SIG-M5 (cell line): ENCODE results near the gene MYT1.

Experiments
- DNase-seq: peaks from one replicate; lab custom pipeline; 2025; lab: John Stamatoyannopoulos, UW

MYT1 gene

DNA sequence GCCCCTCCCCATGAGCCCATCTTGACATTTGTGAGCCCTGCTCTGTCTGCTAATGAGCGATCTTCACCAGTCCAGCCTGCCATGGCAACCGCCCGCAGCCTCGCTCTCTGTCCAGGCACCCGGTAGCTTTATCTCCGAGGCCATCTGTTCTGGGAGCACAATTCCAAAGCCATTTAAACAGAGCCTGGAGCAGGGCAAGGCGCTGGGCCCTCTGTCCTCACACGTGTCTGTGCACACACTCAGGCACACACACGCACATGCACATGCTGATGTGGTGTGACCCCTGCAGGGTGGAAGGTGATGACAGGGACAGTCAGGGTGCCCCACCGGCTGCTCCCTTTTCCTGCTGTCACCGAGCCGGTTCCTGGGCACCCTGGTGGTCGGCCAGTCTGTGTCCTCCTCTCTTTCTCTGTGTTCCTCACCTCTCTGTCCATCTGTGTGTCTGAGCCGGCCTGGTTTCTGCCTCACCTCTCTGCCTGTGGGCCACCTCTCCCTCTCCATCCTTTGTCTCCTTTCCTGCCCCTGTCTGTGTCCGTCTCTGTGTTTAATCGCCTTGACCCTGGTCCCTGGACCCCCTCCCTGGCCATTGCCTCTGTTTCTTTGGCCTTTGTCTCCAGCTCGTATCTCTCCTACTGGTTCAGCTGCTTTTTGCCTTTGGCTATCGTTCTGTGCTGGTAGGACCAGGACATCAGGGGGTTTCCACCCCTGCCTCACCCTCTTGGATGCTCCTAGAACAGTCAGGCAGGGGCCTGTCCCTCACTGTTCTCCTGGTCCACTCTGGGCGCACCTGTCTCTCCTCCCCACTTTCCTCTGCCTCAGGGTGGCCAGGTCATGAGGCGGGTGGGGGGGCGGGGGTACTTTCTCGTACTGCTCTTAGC is 8.8 kb upstream of the MYT1 start:
- no peak for DNase-seq

GRCh38 chr20:64156136-64156885 is 7.9 kb upstream of the MYT1 start:
- DNase-seq, result no peak

- DNase-seq, result no peak
Measured at GRCh38 chr20:64156886-64157875, 7.1 kb upstream of the MYT1 start.

DNA sequence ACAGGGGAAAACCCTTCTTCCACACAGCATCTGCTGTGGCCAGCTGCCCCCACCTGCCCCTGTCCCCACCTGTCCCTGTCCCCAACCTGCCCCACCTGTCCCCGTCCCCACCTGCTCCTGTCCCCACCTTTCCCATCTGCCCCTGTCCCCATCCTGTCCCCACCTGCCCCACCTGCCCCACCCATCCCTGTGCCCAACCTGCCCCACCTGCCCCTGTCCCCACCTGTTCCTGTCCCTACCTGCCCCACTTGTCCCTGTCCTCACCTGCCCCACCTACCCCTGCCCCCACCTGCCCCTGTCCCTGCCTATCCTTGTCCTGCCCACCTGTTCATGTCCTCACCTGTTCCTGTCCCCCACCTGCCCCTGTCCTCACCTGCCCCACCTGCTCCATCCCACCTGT is 6.4 kb upstream of the MYT1 start:
- DNase-seq, result no peak

DNA sequence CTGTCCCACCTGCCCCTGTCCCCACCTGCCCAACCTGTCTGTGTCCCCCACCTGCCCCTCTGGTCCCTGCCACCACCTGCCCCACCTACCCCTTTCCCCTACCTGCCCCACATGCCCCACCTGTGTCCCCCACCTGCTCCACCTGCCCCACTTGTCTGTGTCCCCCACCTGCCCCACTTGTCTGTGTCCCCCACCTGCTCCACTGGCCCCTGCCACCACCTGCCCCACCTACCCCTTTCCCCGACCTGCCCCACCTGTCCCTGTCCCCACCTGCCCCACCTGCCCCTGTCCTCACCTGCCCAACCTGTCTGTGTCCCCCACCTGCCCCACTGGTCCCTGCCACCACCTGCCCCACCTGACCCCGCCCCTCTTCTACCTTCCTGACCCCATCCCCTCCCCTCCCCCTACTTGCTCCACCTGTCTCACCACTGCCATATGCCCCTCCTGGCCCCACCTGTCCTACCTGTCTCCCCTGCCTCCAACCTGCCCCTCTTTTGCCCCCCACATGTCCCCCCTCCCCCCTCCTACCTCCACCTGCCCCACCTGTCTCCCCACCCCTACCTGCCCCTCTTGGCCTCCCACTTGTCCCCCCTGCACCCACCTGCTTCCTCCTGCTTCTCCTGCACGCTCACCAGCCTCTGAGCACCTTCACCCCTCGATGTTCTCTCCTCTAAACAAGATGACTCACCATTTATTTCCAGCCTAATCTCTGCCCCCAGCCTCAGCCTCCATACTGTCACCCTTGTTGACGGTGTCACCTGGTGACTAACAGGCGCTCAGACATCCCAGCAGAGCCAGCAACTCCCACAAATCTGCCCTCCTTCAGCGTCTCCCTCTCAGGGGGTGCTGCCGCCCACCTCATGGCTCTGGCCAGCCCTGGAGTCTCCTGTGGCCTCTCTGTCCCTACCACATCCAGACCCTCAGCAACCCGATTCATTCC is 5.6 kb upstream of the MYT1 start:
- no peak for DNase-seq

DNA sequence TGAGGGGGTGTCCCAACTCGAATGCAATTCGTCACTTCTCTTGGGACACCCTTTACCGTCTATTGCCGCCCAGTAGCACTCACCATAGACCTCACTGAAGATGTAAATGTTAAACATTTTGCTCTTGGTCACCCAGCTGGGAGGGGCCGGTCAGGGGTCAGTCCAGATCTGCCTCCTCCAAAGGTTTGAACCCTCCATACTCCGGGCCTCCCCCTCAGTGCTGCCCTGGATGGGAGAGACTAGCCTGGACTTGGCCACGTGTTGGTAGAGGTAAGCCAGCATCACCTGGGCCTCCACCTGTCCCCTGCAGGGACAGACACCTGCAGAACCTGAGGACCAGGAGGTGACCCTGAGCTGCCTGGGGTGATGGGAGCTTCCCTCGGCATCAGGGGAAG is 5.0 kb upstream of the MYT1 start:
- no peak for DNase-seq

- no peak for DNase-seq
Measured at GRCh38 chr20:64159711-64160110, 4.5 kb upstream of the MYT1 start.

DNA sequence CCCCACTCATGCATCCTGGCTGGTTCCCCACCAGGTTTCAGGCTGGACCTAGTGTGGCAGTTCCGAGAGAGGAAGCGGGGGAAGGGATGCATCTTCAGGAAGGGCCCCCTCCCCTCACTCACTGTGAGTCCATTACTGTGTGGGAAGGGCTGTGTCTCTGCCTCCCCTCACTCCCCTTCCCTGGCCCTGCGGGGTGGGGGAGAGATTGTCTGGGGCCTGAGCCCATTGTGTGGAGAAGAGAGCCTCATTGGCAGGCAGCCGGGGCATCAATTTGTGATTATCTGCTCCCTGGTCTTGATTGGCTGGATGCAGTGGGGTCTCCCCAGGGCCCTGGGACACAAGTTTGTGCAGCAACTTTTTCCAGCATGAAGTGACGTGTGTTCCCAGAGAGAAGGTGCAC is 4.1 kb upstream of the MYT1 start:
- DNase-seq, result no peak

GRCh38 chr20:64160526-64161355 is 3.5 kb upstream of the MYT1 start:
- no peak for DNase-seq

DNA sequence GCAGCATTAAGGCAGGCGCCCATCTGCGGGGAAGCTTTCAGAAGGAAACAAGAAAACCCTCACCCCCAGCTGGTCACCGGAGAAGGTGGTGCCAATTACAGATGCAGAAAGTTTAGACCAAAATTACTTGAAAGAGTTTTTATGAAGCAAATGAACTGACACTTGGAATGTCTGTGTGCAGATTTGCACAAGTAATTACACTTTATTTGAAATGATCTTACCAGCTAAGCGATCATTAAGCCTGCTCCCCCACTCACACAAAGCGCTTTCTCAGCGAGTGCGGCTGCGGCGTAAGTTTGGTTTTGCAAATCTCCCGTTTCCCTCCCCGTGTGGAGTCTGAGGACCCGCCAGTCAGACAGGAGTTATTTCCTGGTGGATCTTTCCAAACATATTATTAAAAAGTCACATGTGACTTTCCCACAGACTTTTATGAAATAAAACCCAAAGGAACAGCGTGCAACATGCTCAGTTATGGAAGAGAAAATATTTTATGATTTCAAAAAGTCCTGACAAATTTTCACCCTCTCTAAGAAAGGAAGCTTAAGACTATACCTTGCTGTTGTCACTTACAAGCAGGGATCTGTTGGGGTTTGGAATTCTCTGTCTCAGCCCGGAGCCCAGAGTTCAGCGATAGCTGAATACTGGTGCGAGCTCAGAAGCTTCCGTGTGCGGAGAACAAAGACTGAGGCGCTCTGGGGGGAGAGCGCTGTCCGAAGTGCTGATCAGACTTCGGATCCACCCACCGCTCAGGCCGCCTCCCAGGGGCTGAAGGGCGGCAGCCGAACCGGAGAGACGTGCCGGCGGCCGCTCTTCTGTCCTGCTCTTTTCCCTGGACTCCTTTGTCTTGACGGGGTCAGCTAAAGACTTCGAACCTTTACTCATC is 2.7 kb upstream of the MYT1 start:
- DNase-seq, result no peak

GRCh38 chr20:64162239-64162910 is 1.9 kb upstream of the MYT1 start:
- DNase-seq, result no peak

- no peak for DNase-seq
Measured at GRCh38 chr20:64163776-64164122, 503 bp upstream of the MYT1 start.

DNA sequence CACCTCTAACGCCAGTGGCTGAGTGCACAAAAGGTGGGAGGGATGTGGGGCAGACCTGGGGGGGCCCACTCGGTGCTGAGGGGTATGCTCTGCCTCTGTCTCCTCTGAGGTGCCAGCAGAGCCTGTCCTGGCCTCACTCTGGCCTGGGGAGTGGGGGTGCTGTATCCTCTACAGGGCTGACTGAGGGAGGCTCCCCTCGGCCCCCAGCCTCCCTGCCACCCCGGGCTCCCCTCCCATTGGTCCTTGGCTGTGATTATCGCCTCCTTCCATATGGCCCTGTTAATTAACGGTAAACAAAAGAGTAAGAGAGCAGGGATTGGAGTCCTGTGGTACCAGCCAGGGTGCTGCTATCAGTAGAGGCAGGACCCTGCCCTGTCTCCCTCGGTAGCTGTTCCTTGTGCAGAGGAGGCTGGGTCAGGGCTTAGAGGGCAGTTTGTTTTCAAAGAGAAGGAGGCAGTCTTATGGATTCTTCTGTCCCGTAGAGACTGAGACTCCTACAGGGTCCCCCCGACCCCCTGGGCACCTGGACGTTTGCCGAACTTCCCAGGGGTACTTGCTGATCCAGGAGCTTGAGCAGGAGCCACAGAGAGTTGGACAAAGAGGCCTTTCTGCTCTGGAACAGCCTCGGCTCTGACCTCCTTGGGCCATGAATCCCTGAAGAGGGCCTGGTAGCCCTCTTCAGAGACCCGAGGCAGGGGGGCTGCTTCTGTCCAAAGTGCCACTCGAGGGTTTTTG is 1.8 kb downstream of the MYT1 start:
- no peak for DNase-seq

DNA sequence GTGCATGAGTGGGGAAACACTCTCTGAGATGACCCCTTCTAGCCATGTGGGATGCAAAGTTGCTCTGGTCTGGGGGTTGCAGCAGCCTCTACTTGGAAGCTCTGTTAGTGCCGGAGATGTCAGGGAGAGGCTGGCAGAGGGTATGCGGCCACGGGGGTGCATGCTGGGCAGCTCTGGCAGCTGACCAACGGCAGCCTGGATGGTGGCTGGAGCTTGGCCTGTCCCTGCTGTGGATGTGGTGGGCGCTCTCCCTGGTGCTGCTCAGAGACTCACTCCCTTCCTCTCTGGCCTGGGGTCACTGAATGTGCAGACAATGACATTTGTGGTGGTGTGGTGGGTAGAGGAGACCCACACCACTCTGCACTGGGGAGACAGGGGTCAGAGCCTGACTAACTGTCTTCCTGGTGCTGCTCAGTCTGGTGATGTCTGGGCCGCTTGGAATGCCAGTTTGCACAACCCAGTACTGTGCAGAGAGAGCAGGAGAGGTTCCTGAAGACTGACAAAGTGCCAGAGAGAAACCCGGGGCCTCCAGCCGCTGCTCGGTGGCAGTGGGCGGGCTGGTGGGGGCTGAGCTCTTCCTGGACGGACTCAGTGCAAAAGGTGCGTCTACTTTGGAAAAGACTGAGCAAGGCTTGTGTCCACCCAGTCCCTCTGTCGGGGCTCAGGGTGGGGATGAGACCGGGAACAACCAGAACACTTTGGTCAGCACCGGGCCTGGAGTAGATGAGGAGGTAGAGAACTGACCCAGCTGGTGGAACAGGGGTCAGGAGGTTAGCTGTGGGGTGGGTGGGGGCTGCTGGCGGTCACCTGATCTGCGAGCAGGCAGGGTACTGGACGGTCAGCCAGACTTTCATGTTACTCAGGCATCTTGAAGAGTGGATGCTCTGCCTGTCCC is 2.7 kb downstream of the MYT1 start:
- no peak for DNase-seq

- DNase-seq, result no peak
Measured at GRCh38 chr20:64167676-64168075, 3.4 kb downstream of the MYT1 start.

DNA sequence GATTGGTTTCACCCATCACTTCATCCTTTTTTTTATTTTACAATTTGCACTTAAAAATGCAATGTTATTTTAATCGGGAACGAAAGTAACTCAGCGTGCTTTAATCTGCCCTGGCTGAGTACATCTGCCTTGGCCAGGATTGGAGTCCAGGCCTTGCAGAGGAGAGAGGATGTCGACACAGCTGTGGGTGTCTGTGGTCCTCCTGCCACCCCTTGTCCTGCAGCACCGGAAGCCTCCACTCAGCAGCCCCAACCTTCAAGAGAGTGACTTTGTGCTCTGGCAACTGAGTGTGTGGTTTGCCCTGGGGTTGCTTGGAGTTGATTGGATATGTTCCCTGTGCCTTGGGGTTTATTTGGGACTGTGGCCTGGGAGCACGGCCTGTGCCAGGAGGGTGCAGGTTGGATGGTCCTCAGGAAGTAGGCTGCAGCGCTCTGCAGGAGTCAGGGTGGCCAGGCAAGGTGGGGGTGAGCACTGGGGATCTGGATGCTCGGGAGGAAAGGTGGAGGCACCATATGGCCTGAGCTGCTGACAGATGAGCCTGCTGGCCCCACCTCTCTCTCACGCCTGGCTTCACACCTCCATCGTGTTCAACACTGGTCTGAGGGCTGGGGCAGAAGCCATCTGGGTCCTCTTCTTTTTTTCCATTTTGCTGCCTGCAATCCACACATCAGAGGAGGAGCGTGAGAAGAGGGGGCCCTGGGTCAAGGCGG is 4.3 kb downstream of the MYT1 start:
- no peak for DNase-seq
